ENCODE data around the gene SPAG6. TPM values are rescaled to one million over a fixed set of nuclear protein-coding genes. Genes with fewer than 3 reads are reported as not detected.

Gene SPAG6
- total and polyA plus RNA-seq, 9 of the 15 experiments (the other 6 are each of a cell fraction or from before 2014, with no cell fraction given), result 3.5 to 23.1 (median 11.8) TPM

DNA sequence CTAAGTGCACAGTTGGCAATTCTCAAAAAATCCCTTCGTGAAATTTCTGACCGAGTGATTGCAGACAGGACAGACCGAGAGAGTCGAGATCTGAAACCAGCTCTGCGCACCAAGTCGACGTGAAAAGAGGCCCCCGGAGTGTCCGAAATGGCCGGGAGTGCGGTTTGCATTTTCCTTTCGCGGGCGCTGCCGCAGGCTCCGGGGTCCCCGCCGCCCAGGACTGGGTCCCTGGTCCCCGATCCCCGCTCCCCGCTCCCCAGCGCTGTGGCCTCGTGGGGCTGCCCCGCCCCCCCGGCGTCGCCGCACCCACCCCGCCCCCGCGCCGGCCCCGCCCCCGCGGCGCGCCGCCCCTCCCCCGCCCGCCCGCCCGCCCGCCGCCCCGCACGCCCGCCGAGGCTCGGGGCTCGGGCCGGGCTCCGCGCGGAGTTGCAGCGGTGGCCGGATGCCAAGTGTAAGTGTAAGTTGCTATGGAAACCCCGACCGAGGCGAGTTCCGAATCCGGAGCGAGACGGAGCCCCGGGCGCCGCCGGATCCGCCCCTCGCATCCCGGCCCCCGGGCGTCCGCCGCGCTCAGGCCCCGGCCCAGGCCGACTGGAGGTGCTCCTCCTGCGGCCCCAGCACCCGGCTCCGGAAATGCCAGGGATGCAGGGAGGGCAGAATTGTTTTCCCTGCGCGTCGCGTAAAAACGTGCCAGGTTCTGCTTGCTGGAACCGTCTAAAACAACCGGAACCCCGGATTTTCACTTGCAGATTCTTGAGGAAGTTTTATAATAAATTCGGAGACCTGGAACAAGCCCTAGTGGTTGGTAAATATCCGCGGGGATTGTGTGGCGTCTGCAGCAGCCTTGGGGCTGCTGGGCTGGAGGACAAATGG lies 19.8 kb upstream of the SPAG6 start (continued):
- TF ChIP-seq, protein P1, sequence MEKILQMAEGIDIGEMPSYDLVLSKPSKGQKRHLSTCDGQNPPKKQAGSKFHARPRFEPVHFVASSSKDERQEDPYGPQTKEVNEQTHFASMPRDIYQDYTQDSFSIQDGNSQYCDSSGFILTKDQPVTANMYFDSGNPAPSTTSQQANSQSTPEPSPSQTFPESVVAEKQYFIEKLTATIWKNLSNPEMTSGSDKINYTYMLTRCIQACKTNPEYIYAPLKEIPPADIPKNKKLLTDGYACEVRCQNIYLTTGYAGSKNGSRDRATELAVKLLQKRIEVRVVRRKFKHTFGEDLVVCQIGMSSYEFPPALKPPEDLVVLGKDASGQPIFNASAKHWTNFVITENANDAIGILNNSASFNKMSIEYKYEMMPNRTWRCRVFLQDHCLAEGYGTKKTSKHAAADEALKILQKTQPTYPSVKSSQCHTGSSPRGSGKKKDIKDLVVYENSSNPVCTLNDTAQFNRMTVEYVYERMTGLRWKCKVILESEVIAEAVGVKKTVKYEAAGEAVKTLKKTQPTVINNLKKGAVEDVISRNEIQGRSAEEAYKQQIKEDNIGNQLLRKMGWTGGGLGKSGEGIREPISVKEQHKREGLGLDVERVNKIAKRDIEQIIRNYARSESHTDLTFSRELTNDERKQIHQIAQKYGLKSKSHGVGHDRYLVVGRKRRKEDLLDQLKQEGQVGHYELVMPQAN (IDR thresholded peaks at IDR 0.05; ENCODE audit: borderline replicate concordance), result no peak
- no peak for TF ChIP-seq SRF (CRISPR knock-in tag; IDR thresholded peaks at IDR 0.05)
- TF ChIP-seq ELF4 (CRISPR knock-in tag; IDR thresholded peaks at IDR 0.05), result no peak
- no peak for TF ChIP-seq MTA2 (IDR thresholded peaks at IDR 0.05; ENCODE audit: low read depth)
- 0 out of 2 replicates have a peak, but pooled peaks have one; percentile 55 for TF ChIP-seq ZHX1 (conservative IDR thresholded peaks at IDR 0.05; ENCODE audit: low read length)
- TF ChIP-seq KHSRP (IDR thresholded peaks at IDR 0.05), result no peak
- TF ChIP-seq MXI1 (IDR thresholded peaks at IDR 0.05; ENCODE audit: low read depth, low read length), result 0 out of 2 replicates have a peak, but pooled peaks have one; percentile 18
- TF ChIP-seq, protein P2, sequence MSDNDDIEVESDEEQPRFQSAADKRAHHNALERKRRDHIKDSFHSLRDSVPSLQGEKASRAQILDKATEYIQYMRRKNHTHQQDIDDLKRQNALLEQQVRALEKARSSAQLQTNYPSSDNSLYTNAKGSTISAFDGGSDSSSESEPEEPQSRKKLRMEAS (CRISPR knock-in tag; IDR thresholded peaks at IDR 0.05), result no peak
- TF ChIP-seq SRSF9 (IDR thresholded peaks at IDR 0.05; ENCODE audit: borderline replicate concordance, low read depth, low read length), result no peak
- TF ChIP-seq ETS2 (tag; IDR thresholded peaks at IDR 0.05; ENCODE audit: borderline replicate concordance, poor library complexity, severe bottlenecking), result no peak
- TF ChIP-seq, protein P3, sequence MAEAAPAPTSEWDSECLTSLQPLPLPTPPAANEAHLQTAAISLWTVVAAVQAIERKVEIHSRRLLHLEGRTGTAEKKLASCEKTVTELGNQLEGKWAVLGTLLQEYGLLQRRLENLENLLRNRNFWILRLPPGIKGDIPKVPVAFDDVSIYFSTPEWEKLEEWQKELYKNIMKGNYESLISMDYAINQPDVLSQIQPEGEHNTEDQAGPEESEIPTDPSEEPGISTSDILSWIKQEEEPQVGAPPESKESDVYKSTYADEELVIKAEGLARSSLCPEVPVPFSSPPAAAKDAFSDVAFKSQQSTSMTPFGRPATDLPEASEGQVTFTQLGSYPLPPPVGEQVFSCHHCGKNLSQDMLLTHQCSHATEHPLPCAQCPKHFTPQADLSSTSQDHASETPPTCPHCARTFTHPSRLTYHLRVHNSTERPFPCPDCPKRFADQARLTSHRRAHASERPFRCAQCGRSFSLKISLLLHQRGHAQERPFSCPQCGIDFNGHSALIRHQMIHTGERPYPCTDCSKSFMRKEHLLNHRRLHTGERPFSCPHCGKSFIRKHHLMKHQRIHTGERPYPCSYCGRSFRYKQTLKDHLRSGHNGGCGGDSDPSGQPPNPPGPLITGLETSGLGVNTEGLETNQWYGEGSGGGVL (CRISPR knock-in tag; IDR thresholded peaks at IDR 0.05), result no peak
- TF ChIP-seq XRCC5 (IDR thresholded peaks at IDR 0.05; ENCODE audit: low read depth, low read length), result no peak
- TF ChIP-seq, protein P4, sequence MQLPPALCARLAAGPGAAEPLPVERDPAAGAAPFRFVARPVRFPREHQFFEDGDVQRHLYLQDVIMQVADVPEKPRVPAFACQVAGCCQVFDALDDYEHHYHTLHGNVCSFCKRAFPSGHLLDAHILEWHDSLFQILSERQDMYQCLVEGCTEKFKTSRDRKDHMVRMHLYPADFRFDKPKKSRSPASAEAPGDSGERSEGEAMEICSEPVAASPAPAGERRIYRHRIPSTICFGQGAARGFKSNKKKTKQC (CRISPR knock-in tag; IDR thresholded peaks at IDR 0.05), result no peak
- no peak for TF ChIP-seq HLTF (IDR thresholded peaks at IDR 0.05)
- TF ChIP-seq, protein P5, sequence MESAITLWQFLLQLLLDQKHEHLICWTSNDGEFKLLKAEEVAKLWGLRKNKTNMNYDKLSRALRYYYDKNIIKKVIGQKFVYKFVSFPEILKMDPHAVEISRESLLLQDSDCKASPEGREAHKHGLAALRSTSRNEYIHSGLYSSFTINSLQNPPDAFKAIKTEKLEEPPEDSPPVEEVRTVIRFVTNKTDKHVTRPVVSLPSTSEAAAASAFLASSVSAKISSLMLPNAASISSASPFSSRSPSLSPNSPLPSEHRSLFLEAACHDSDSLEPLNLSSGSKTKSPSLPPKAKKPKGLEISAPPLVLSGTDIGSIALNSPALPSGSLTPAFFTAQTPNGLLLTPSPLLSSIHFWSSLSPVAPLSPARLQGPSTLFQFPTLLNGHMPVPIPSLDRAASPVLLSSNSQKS (CRISPR knock-in tag; IDR thresholded peaks at IDR 0.05), result no peak
- 0 out of 2 replicates have a peak, but pooled peaks have one; percentile 19 for TF ChIP-seq CTBP1 (IDR thresholded peaks at IDR 0.05; ENCODE audit: borderline replicate concordance)
- no peak for TF ChIP-seq LEF1 (IDR thresholded peaks at IDR 0.05)
- no peak for TF ChIP-seq HCFC1 (IDR thresholded peaks at IDR 0.05; ENCODE audit: low read depth, low read length)
- no peak for TF ChIP-seq ARHGAP35 (IDR thresholded peaks at IDR 0.05; ENCODE audit: partially characterized antibody)
